Liver (tissue), 9 donors: ENCODE data around the gene NAXE. TPM values are rescaled to one million over a fixed set of nuclear protein-coding genes. Genes with fewer than 3 reads are reported as not detected.

ENCODE experiments used
- DNase-seq: peaks from one replicate; pipeline ENCODE4 v3.0.0-alpha.2; 2017; ENCODE audit warnings: low spot score
- H3K27ac ChIP-seq, 2 donors: one replicate each; pipeline ENCODE4 v1.7.0; 2013; ENCODE audit warnings: inconsistent platforms in 2 of 2, low read length in 2 of 2, control low read depth in 1 of 2, low read depth in 1 of 2, mild to moderate bottlenecking in 1 of 2
- H3K27me3 ChIP-seq, 4 donors: one replicate each; pipeline versions ENCODE4 v1.6.1 to v1.7.0; 2013; ENCODE audit warnings: low read length in 3 of 4, inconsistent platforms in 1 of 4, mild to moderate bottlenecking in 1 of 4, moderate library complexity in 1 of 4; ENCODE audit not compliant: control insufficient read depth in 4 of 4, insufficient read depth in 4 of 4
- H3K36me3 ChIP-seq, 4 donors: one replicate each; pipeline versions ENCODE4 v1.6.1 to v1.7.0; 2013; ENCODE audit warnings: low read length in 3 of 4, mild to moderate bottlenecking in 3 of 4, low read depth in 1 of 4, moderate library complexity in 1 of 4; ENCODE audit not compliant: control insufficient read depth in 4 of 4, insufficient read depth in 3 of 4
- H3K4me1 ChIP-seq, 4 donors: one replicate each; pipeline versions ENCODE4 v1.6.1 to v1.7.0; 2013; ENCODE audit warnings: low read length in 3 of 4, mild to moderate bottlenecking in 3 of 4, moderate library complexity in 1 of 4; ENCODE audit not compliant: control insufficient read depth in 4 of 4, insufficient read depth in 4 of 4
- H3K4me3 ChIP-seq, 3 donors: one replicate each; pipeline versions ENCODE4 v1.6.1 to v1.7.0; 2013; ENCODE audit warnings: low read length in 3 of 3, control low read depth in 1 of 3, low read depth in 1 of 3, mild to moderate bottlenecking in 1 of 3
- H3K9ac ChIP-seq, 2 donors: one replicate each; pipeline ENCODE4 v1.7.0; 2013; ENCODE audit warnings: low read length in 2 of 2, mild to moderate bottlenecking in 2 of 2, moderate library complexity in 2 of 2, control low read depth in 1 of 2, low read depth in 1 of 2
- H3K9me3 ChIP-seq, 4 donors: one replicate each; pipeline versions ENCODE4 v1.6.1 to v1.7.0; 2013; ENCODE audit warnings: low read length in 3 of 4; ENCODE audit not compliant: control insufficient read depth in 4 of 4
- ATF3 ChIP-seq: IDR thresholded peaks from 2 replicates; pipeline ENCODE4 v1.6.1; 2016; ENCODE audit warnings: antibody characterized with exemption
- CTCF ChIP-seq: fragments of 150-350 bp; IDR thresholded peaks from 2 replicates; pipeline ENCODE4 v1.5.1; 2017; ENCODE audit warnings: improper control_type of control experiment, low read depth, low read length; ENCODE audit not compliant: missing input control
- EGR1 ChIP-seq, 2 donors: IDR thresholded peaks; 2 replicates each; pipeline ENCODE4 v1.6.1; 2016 to 2018; ENCODE audit warnings: antibody characterized with exemption in 2 of 2, low read depth in 2 of 2
- FOXA2 ChIP-seq: IDR thresholded peaks from 2 replicates; pipeline ENCODE4 v1.6.1; 2016; ENCODE audit warnings: antibody characterized with exemption
- GABPA ChIP-seq, 2 donors: IDR thresholded peaks in 1 of 2; conservative IDR thresholded peaks in 1 of 2; 2 replicates each; pipeline ENCODE4 v1.6.1; 2016; ENCODE audit warnings: antibody characterized with exemption in 2 of 2, mild to moderate bottlenecking in 1 of 2, moderate library complexity in 1 of 2
- HNF4A ChIP-seq, 2 donors: conservative IDR thresholded peaks; 2 replicates each; pipeline ENCODE4 v1.6.1; 2016; ENCODE audit warnings: antibody characterized with exemption in 2 of 2, mild to moderate bottlenecking in 2 of 2
- HNF4G ChIP-seq: IDR thresholded peaks from 2 replicates; pipeline ENCODE4 v1.6.1; 2016; ENCODE audit warnings: antibody characterized with exemption
- JUND ChIP-seq, 2 donors: IDR thresholded peaks; 2 replicates each; pipeline ENCODE4 v1.6.1; 2016; ENCODE audit warnings: antibody characterized with exemption in 2 of 2
- RAD21 ChIP-seq, 2 donors: IDR thresholded peaks; 2 replicates each; pipeline ENCODE4 v1.6.1; 2016; ENCODE audit warnings: antibody characterized with exemption in 2 of 2, mild to moderate bottlenecking in 2 of 2
- REST ChIP-seq: IDR thresholded peaks from 2 replicates; pipeline ENCODE4 v1.6.1; 2016; ENCODE audit warnings: antibody characterized with exemption, mild to moderate bottlenecking
- RXRA ChIP-seq, 2 donors: IDR thresholded peaks; 2 replicates each; pipeline ENCODE4 v1.6.1; 2017 to 2018; ENCODE audit warnings: antibody characterized with exemption in 2 of 2, mild to moderate bottlenecking in 1 of 2
- SP1 ChIP-seq: IDR thresholded peaks from 2 replicates; pipeline ENCODE4 v1.6.1; 2018; ENCODE audit warnings: antibody characterized with exemption, mild to moderate bottlenecking
- ZBTB33 ChIP-seq: IDR thresholded peaks from 2 replicates; pipeline ENCODE4 v1.6.1; 2016; ENCODE audit warnings: antibody characterized with exemption
- WGBS: extraction: QIAGEN DNeasy Blood & Tissue Kit; methylation state at CpG from one replicate; pipeline ENCODE4 v1.1.7; 2013; 5-methylcytosine and 5-hydroxymethylcytosine counted together
- polyA plus RNA-seq, 2 donors: library from polyadenylated mRNA; stranded (reverse) in 1 of 2; unstranded in 1 of 2; fragments of 200-250 nt in 1 of 2; fragments of >200 nt in 1 of 2; fragmentation: Nextera tagmentation in 1 of 2; extraction: Ambion mirVana in 1 of 2; gene quantifications; one replicate each; pipeline versions ENCODE4 v1.2.1 to v1.2.3, GENCODE V29; 2013 to 2015
- total RNA-seq, 2 donors: library from RNA; depleted of rRNA; stranded (reverse); fragments of >200 nt; gene quantifications; one replicate each; pipeline ENCODE4 v1.2.3, GENCODE V29; 2014
- donor health status: healthy.
- donor health status: healthy.
- donor health status: healthy.
- donor health status: healthy.
- donor health status: healthy.

NAXE gene
- total and polyA plus RNA-seq, 4 donors: 20.6 to 73.8 (median 46.9) TPM

- TF ChIP-seq RAD21 (IDR thresholded peaks at IDR 0.05) (no peak), HNF4A (conservative IDR thresholded peaks at IDR 0.05) (no peak)
Measured at GRCh38 chr1:156549831-156550230, 41.7 kb upstream of the NAXE start (continued).

- TF ChIP-seq RXRA (IDR thresholded peaks at IDR 0.05) (no peak), ZBTB33 (no peak), REST (no peak), RAD21 (IDR thresholded peaks at IDR 0.05) (no peak), SP1 (no peak), FOXA2 (no peak)
- no peak overlapping the region for H3K4me3 ChIP-seq
- no peaks in the 10 kb centered on the region for H3K9me3 ChIP-seq
- no peaks in the 10 kb centered on the region for H3K36me3 ChIP-seq
- DNase-seq: no peak
- no peak overlapping the region for H3K27ac ChIP-seq
- 98% methylated on average over 5 of the region's 5 CpGs for WGBS
- H3K4me1 ChIP-seq: no peaks in the 10 kb centered on the region
- no peak overlapping the region for H3K9ac ChIP-seq
- no peaks in the 10 kb centered on the region for H3K27me3 ChIP-seq
Measured at GRCh38 chr1:156550346-156550745, 41.2 kb upstream of the NAXE start.

GRCh38 chr1:156551066-156551643 is 40.4 kb upstream of the NAXE start:
- TF ChIP-seq EGR1 (IDR thresholded peaks at IDR 0.05; ENCODE audit: low read depth in 2 of 2) (no peak), FOXA2 (no peak), HNF4A (conservative IDR thresholded peaks at IDR 0.05) (no peak), RAD21 (IDR thresholded peaks at IDR 0.05) (no peak), ATF3 (no peak), JUND (IDR thresholded peaks at IDR 0.05) (no peak), GABPA (IDR thresholded peaks at IDR 0.05 in 1 of 2, conservative IDR thresholded peaks at IDR 0.05 in 1 of 2) (no peak), CTCF (no peak), HNF4G (no peak)
- no peaks in the 10 kb centered on the region for H3K36me3 ChIP-seq

More at GRCh38 chr1:156551066-156551643, 40.4 kb upstream of the NAXE start:
- 86% methylated on average over 3 of the region's 3 CpGs for WGBS
- no peaks in the 10 kb centered on the region for H3K9me3 ChIP-seq
- DNase-seq: no peak
- no peaks in the 10 kb centered on the region for H3K4me1 ChIP-seq
- no peak overlapping the region for H3K27ac ChIP-seq
- no peaks in the 10 kb centered on the region for H3K27me3 ChIP-seq
- no peak overlapping the region for H3K9ac ChIP-seq
- H3K4me3 ChIP-seq: no peak overlapping the region
